Measurements from ENCODE around the gene GPR55.

GPR55 gene

DNA sequence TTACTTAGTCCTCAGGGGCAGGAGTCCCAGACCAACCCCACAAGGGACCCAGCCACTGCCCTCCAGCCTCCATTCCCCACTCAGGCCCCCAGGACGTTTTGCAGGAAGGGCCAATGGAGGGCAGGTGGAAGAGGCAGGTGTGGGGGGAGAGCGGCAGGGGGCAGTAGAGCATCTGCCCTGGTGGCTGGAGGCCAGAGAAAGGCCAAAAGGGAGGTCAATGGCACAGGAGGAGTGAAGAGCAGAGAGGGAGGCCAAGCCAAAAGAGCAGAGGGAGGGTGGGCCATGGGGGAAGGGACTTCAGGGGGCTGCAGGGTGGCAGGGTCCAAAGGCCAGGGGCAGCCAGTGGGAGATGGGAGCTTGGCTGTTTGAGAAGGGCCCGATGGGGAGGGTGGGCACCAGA is 17.3 kb upstream of the GPR55 start:
- H3K4me3 ChIP-seq (ENCODE audit: low read depth in 1 of 2, low read length in 1 of 2), result no peak overlapping the region

DNA sequence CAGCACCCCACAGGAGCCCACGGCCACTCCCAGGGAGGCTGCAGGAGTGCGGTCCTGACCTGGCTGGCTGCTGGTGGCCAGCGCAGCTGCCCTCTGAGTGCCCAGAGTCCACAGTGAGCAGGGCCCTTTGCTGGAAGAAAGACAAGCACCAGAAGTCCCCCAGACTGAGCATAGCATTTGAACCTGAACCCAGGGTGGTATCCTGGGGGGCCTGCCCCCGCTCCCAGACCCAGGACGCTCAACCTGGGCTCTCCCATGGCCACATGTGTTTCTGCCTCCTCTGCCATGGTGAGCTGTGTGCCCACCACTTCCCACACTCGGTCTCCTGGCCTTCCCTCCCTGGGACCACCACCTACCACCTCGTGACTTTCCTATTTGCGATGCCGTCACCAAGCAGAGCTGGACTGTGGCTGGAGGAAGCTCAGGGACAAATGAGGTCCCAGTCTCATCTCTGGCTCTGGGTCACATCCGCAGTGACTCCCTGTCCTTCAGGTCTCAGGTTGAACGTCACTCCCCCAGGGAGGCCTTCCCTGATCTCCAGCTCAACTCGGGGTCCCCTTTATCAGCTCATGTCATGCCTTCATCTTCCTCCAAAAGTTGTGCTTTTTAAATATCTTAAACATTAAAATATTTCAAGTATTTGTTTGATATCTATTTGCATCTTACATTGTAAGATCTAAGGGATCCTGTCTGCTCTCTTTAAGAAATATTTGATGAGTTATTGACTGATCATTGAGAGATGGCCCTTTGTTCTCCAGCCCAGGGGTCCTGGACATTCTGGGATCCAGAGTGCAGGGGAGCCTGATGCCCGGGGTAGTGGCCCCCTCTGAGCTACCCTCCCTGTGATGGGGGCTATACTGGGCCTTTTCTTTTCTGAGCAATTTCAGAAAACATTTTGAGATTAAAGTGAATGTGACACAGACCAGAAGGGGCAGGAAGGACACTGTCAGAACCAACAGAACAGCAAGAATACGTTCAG is 16.4 kb upstream of the GPR55 start:
- H3K4me1 ChIP-seq (ENCODE audit: control insufficient read depth in 1 of 2, insufficient read depth in 1 of 2, low read depth in 1 of 2, low read length in 1 of 2), result no peaks in the 10 kb centered on the region
- no peak overlapping the region for H3K4me3 ChIP-seq (ENCODE audit: low read depth in 1 of 2, low read length in 1 of 2)
- peaks cover 10% of the 10 kb centered on the region for H3K27me3 ChIP-seq
- H3K9me3 ChIP-seq, result no peaks in the 10 kb centered on the region
- TF ChIP-seq, protein P1, sequence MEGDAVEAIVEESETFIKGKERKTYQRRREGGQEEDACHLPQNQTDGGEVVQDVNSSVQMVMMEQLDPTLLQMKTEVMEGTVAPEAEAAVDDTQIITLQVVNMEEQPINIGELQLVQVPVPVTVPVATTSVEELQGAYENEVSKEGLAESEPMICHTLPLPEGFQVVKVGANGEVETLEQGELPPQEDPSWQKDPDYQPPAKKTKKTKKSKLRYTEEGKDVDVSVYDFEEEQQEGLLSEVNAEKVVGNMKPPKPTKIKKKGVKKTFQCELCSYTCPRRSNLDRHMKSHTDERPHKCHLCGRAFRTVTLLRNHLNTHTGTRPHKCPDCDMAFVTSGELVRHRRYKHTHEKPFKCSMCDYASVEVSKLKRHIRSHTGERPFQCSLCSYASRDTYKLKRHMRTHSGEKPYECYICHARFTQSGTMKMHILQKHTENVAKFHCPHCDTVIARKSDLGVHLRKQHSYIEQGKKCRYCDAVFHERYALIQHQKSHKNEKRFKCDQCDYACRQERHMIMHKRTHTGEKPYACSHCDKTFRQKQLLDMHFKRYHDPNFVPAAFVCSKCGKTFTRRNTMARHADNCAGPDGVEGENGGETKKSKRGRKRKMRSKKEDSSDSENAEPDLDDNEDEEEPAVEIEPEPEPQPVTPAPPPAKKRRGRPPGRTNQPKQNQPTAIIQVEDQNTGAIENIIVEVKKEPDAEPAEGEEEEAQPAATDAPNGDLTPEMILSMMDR (IDR thresholded peaks at IDR 0.05), result no peak
- H3K27ac ChIP-seq, result no peak overlapping the region
- H3K36me3 ChIP-seq, result no peaks in the 10 kb centered on the region

More for the DNA sequence above, 17.3 kb upstream of the GPR55 start:
- H3K27me3 ChIP-seq, result peaks cover 10% of the 10 kb centered on the region
- H3K27ac ChIP-seq, result no peak overlapping the region
- TF ChIP-seq, protein P1 (IDR thresholded peaks at IDR 0.05), result no peak
- no peaks in the 10 kb centered on the region for H3K36me3 ChIP-seq
- H3K4me1 ChIP-seq (ENCODE audit: control insufficient read depth in 1 of 2, insufficient read depth in 1 of 2, low read depth in 1 of 2, low read length in 1 of 2), result no peaks in the 10 kb centered on the region
- no peaks in the 10 kb centered on the region for H3K9me3 ChIP-seq

DNA sequence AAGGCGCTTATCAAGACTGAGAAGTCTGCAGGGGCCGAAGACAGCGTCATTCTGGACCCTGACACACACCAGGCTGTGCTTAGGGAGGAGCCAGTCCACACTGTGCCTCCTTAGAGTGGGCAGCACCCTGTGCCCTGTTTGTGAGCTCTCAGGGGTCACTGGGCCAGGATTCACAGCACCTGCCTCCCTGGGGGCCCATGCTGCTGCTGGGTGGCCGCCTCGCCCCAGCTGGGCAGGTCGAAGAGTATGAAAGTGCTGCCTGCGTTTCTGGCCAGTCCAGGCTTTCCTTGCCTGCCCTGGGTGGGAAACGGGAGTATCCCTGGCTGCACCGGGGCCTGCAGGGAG is 15.4 kb upstream of the GPR55 start:
- Histone ChIP-seq H3K9me3 (no peaks in the 10 kb centered on the region), H3K4me3 (ENCODE audit: low read depth in 1 of 2, low read length in 1 of 2) (no peak overlapping the region), H3K27me3 (peaks cover 10% of the 10 kb centered on the region), H3K36me3 (no peaks in the 10 kb centered on the region), H3K27ac (no peak overlapping the region), H3K4me1 (ENCODE audit: control insufficient read depth in 1 of 2, insufficient read depth in 1 of 2, low read depth in 1 of 2, low read length in 1 of 2) (no peaks in the 10 kb centered on the region)
- TF ChIP-seq, protein P1 (IDR thresholded peaks at IDR 0.05), result no peak

DNA sequence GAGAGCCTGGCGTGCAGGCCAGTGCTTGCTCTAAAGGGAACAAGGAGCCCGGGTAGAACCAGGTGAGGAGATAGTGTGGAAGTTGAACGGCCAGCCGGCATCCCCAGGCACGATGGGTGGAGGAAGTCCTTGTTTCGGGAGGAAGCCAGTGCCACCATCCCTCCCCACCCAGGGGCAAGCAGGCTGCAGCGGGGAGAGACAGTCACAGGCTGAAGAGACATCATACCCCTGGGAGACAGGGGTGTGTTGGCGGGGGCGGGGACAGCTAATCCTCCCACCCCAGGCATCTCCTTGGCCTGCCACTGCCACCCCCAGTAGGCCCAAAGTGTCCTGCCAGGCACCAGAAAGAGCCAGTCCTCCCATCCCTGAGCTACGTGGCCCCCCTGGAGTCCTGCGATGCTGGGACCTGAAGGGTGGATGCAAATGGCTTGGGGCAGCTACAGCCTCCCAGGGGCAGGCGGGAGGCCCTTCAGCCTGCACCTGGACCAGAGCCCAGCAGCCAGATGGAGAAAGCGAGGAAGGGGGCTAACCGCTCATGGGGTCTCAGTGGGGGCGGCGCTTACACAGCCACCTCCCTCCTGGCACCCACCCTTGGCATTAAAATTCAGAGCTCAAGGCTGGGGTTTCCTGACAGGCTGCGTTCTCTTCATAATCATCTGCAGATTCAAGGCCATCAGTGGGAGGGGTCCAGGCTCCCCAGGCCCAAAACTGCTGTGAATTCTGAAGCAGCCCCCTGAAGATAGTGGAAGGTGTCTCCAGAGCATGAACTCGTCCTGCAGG is 14.8 kb upstream of the GPR55 start:
- TF ChIP-seq, protein P1 (IDR thresholded peaks at IDR 0.05), result no peak
- H3K9me3 ChIP-seq, result no peaks in the 10 kb centered on the region
- H3K4me1 ChIP-seq (ENCODE audit: control insufficient read depth in 1 of 2, insufficient read depth in 1 of 2, low read depth in 1 of 2, low read length in 1 of 2), result no peaks in the 10 kb centered on the region
- no peak overlapping the region for H3K27ac ChIP-seq
- no peaks in the 10 kb centered on the region for H3K36me3 ChIP-seq
- H3K4me3 ChIP-seq (ENCODE audit: low read depth in 1 of 2, low read length in 1 of 2), result no peak overlapping the region
- peaks cover 10% of the 10 kb centered on the region for H3K27me3 ChIP-seq

DNA sequence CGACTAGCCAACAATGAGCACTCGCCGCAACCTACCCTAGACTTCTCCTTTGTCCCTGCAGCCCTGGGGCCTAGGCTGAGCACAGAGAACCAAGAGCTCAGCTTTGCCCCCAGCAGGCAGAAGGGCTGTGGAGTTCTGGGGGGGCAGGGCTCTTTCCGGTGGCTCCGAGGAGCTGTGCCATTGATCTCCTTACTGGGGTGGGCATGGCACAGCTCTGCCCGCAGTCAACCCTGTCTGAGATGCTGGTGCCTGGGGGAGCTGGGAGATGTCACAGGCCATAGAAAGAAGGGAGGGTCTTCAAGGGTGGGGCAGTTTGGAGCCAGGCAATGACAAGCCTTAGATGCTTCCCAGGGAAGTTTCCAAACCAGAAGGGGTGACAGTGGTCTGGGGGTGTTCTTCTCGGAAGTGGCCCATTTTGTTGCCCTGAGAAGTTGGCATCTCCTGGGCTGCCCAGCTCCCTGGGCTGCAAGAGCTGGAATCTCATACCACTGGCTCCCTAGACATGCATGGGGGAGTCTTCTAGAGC is 14.1 kb upstream of the GPR55 start:
- TF ChIP-seq, protein P1 (IDR thresholded peaks at IDR 0.05), result no peak
- no peaks in the 10 kb centered on the region for H3K4me1 ChIP-seq (ENCODE audit: control insufficient read depth in 1 of 2, insufficient read depth in 1 of 2, low read depth in 1 of 2, low read length in 1 of 2)

More for the DNA sequence above, 14.1 kb upstream of the GPR55 start:
- Histone ChIP-seq H3K9me3 (no peaks in the 10 kb centered on the region), H3K36me3 (no peaks in the 10 kb centered on the region), H3K27me3 (peaks cover 10% of the 10 kb centered on the region), H3K4me3 (ENCODE audit: low read depth in 1 of 2, low read length in 1 of 2) (no peak overlapping the region), H3K27ac (no peak overlapping the region)

Measured in neutrophil (primary cell).